Activated T-helper 9 cell treated with anti-CD3 and anti-CD28 coated beads, Interleukin-2, amount 50 U/mL, for 16 hours (primary cell): ENCODE data around the gene SP140.
"Not testable (repeated sequence)": the region's sequence is repeated elsewhere in the genome, so short reads cannot be mapped to it uniquely, and the experiment has no call there.

Experiments
- DNase-seq: peaks from one replicate; pipeline ENCODE4 v3.0.0-alpha.2; 2020; ENCODE audit warnings: low read depth

SP140 gene

GRCh38 chr2:230225486-230225885, at the start of gene SP140:
Gene SP140 (plus strand): TSS chr2:230225736. CDS start chr2:230225845, 109 bp downstream.
- DNase-seq: peak; percentile 64

- no peak for DNase-seq
These were observed 48.5 kb upstream of the SP140 start for GRCh38 chr2:230176996-230177395.

GRCh38 chr2:230178546-230179485, 46.7 kb upstream of the SP140 start:
- DNase-seq: no peak

GRCh38 chr2:230179907-230180306, 45.6 kb upstream of the SP140 start:
- no peak for DNase-seq

- no peak for DNase-seq
These were observed 44.3 kb upstream of the SP140 start for GRCh38 chr2:230181195-230181594.

- no peak for DNase-seq
These were observed 40.6 kb upstream of the SP140 start for GRCh38 chr2:230184727-230185578.

- DNase-seq: no peak
These were observed 23.0 kb upstream of the SP140 start for GRCh38 chr2:230202430-230203109.

GRCh38 chr2:230203110-230203676, 22.3 kb upstream of the SP140 start:
- DNase-seq: no peak

- no peak for DNase-seq
These were observed 20.5 kb upstream of the SP140 start for GRCh38 chr2:230205034-230205433.

GRCh38 chr2:230205721-230206120, 19.8 kb upstream of the SP140 start:
- DNase-seq: no peak

- DNase-seq: no peak
These were observed 17.0 kb upstream of the SP140 start for GRCh38 chr2:230208576-230208975.

- no peak for DNase-seq
These were observed 16.0 kb upstream of the SP140 start for GRCh38 chr2:230209422-230210051.

- DNase-seq: peak; percentile 11
These were observed 9.0 kb upstream of the SP140 start for GRCh38 chr2:230216489-230216888.

GRCh38 chr2:230217424-230217823, 8.1 kb upstream of the SP140 start:
- no peak for DNase-seq

- DNase-seq: no peak
These were observed 7.1 kb upstream of the SP140 start for GRCh38 chr2:230218421-230218820.

GRCh38 chr2:230219419-230220331, 5.9 kb upstream of the SP140 start, which contains the start of gene SP110:
Gene SP110 (minus strand): TSS chr2:230219984. CDS start chr2:230216927, 3,057 bp downstream.
- peak; percentile 60 for DNase-seq

- no peak for DNase-seq
These were observed 5.1 kb upstream of the SP140 start for GRCh38 chr2:230220347-230220969.

GRCh38 chr2:230221493-230221892, 4.0 kb upstream of the SP140 start:
- no peak for DNase-seq

GRCh38 chr2:230222829-230223228, 2.7 kb upstream of the SP140 start:
- DNase-seq: not testable (repeated sequence)

- DNase-seq: no peak
These were observed 1.1 kb upstream of the SP140 start for GRCh38 chr2:230224458-230224857.
